ENCODE measurements around the gene UQCR10.

- no peak for TF ChIP-seq USF1 (IDR thresholded peaks at IDR 0.05)
- no peak for TF ChIP-seq TAF1 (IDR thresholded peaks at IDR 0.05; ENCODE audit: low read depth)
- no peak for TF ChIP-seq YY1 (IDR thresholded peaks at IDR 0.05; ENCODE audit: low read depth)
- no peak for TF ChIP-seq EP300 (IDR thresholded peaks at IDR 0.05; ENCODE audit: borderline replicate concordance)
- no peak for TF ChIP-seq NFIC (IDR thresholded peaks at IDR 0.05)
- TF ChIP-seq REST (IDR thresholded peaks at IDR 0.05; ENCODE audit: low read depth) = no peak
- TF ChIP-seq CEBPB (IDR thresholded peaks at IDR 0.05) = no peak
- no peak for TF ChIP-seq EGR1 (IDR thresholded peaks at IDR 0.05)
- TF ChIP-seq TEAD4 (IDR thresholded peaks at IDR 0.05) = no peak
- no peak for TF ChIP-seq ZBTB7A (IDR thresholded peaks at IDR 0.05; ENCODE audit: low read depth)
Measured at GRCh38 chr22:29722587-29722986, 44.6 kb upstream of the UQCR10 start.
